ENCODE results near the gene NFIB. TPM values are rescaled to one million over a fixed set of nuclear protein-coding genes. Genes with fewer than 3 reads are reported as not detected.

Gene NFIB
- total RNA-seq, 1 donor from 2014 or later: 99.4 TPM

GRCh38 chr9:14106699-14107098, 207.2 kb downstream of the NFIB start:
- Histone ChIP-seq H3K27ac (no peak overlapping the region), H3K9me3 (no peaks in the 10 kb centered on the region), H3K4me3 (no peak overlapping the region), H3K27me3 (no peaks in the 10 kb centered on the region), H3K36me3 (peaks cover 2% of the 10 kb centered on the region), H3K4me1 (no peaks in the 10 kb centered on the region)
- TF ChIP-seq CTCF (IDR thresholded peaks at IDR 0.05): no peak
- DNase-seq (no peak), ATAC-seq (no peak)
- intact Hi-C loops (cut with DNase I): no loop called here

- no peaks in the 10 kb centered on the region for H3K27me3 ChIP-seq
- intact Hi-C loops (cut with DNase I): no loop called here
- no peaks in the 10 kb centered on the region for H3K36me3 ChIP-seq
- no peak for DNase-seq
- no peak for TF ChIP-seq CTCF (IDR thresholded peaks at IDR 0.05)
- ATAC-seq: no peak
- no peaks in the 10 kb centered on the region for H3K9me3 ChIP-seq
- no peaks in the 10 kb centered on the region for H3K4me1 ChIP-seq
- no peak overlapping the region for H3K4me3 ChIP-seq
- no peak overlapping the region for H3K27ac ChIP-seq
Observed at GRCh38 chr9:14104496-14104895, 209.4 kb downstream of the NFIB start.

DNA sequence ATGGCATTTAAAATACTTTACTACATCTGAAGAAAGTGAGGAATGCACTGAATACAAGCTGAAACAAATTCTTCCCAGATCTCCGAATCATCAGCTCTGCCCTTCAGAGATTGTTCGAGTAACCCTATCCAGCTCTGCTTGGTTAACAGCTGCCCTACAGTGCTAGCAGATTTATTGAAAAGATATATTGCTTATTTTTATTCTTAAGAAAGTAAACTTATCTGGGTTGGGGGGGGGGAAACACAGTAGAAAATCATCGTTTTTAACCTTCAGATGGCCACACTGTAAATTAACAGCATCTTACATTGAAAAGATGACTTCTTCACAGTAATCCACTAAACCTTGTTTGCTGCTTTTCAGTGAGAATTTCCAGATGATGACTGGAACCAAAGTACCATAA, 210.8 kb downstream of the NFIB start:
- Histone ChIP-seq H3K4me3 (no peak overlapping the region), H3K4me1 (peaks cover 2% of the 10 kb centered on the region), H3K27me3 (no peaks in the 10 kb centered on the region), H3K27ac (no peak overlapping the region), H3K36me3 (no peaks in the 10 kb centered on the region), H3K9me3 (no peaks in the 10 kb centered on the region)
- DNase-seq (no peak), ATAC-seq (no peak)
- intact Hi-C loops (cut with DNase I): no loop called here
- TF ChIP-seq CTCF (IDR thresholded peaks at IDR 0.05): no peak

GRCh38 chr9:14099737-14100136, 214.2 kb downstream of the NFIB start:
- Histone ChIP-seq H3K9me3 (no peaks in the 10 kb centered on the region), H3K36me3 (no peaks in the 10 kb centered on the region), H3K4me3 (no peak overlapping the region), H3K4me1 (peaks cover 18% of the 10 kb centered on the region), H3K27ac (no peak overlapping the region), H3K27me3 (no peaks in the 10 kb centered on the region)
- ATAC-seq: no peak
- intact Hi-C loops (cut with DNase I): no loop called here
- DNase-seq: no peak
- TF ChIP-seq CTCF (IDR thresholded peaks at IDR 0.05): no peak

GRCh38 chr9:14098486-14099180, 215.3 kb downstream of the NFIB start:
- ATAC-seq: no peak
- intact Hi-C loops (cut with DNase I): no loop called here
- H3K9me3 ChIP-seq: no peaks in the 10 kb centered on the region
- peaks cover 18% of the 10 kb centered on the region for H3K4me1 ChIP-seq
- H3K36me3 ChIP-seq: no peaks in the 10 kb centered on the region
- H3K27ac ChIP-seq: no peak overlapping the region
- H3K27me3 ChIP-seq: no peaks in the 10 kb centered on the region
- no peak for DNase-seq
- no peak for TF ChIP-seq CTCF (IDR thresholded peaks at IDR 0.05)
- no peak overlapping the region for H3K4me3 ChIP-seq
